MM.1S (cell line): Measurements from ENCODE around the gene CD40.

ENCODE experiments used
- DNase-seq: peaks from one replicate; pipeline ENCODE4 v3.0.0-alpha.2; 2015
- H2AFZ ChIP-seq: fragments of 300-600 bp; sonication (generic); 2 replicates; pipeline ENCODE4 v1.6.0; 2016; ENCODE audit warnings: antibody characterized with exemption, low read length
- H3F3A ChIP-seq: fragments of 300-600 bp; sonication (generic); 2 replicates; pipeline ENCODE4 v1.6.1; 2016; ENCODE audit warnings: mild to moderate bottlenecking, antibody characterized with exemption, low read length, moderate library complexity, mixed read lengths; ENCODE audit not compliant: insufficient read depth
- H3K27ac ChIP-seq: fragments of 300-600 bp; sonication (generic); 2 replicates; pipeline ENCODE4 v1.5.1; 2016; ENCODE audit warnings: mild to moderate bottlenecking, low read length
- H3K27me3 ChIP-seq: fragments of 300-600 bp; sonication (generic); replicated peaks from 2 replicates; pipeline ENCODE4 v1.6.0; 2016; ENCODE audit warnings: low read length; ENCODE audit not compliant: insufficient read depth
- H3K36me3 ChIP-seq: fragments of 300-600 bp; sonication (generic); replicated peaks from 2 replicates; pipeline ENCODE4 v1.6.1; 2016; ENCODE audit warnings: mild to moderate bottlenecking, low read length, mixed read lengths; ENCODE audit not compliant: insufficient read depth
- H3K4me1 ChIP-seq: fragments of 300-600 bp; sonication (generic); 2 replicates; pipeline ENCODE4 v1.6.1; 2016; ENCODE audit warnings: low read length, mixed read lengths
- H3K4me2 ChIP-seq: fragments of 300-600 bp; sonication (generic); 2 replicates; pipeline ENCODE4 v1.6.0; 2016; ENCODE audit warnings: low read depth, low read length
- H3K4me3 ChIP-seq: fragments of 300-600 bp; sonication (generic); 2 replicates; pipeline ENCODE4 v1.5.1; 2016; ENCODE audit warnings: low read length, mixed read lengths
- H3K79me2 ChIP-seq: fragments of 300-600 bp; sonication (generic); 2 replicates; pipeline ENCODE4 v1.6.1; 2016; ENCODE audit warnings: mixed run types, low read length, mixed read lengths
- H3K9ac ChIP-seq: fragments of 300-600 bp; sonication (generic); 2 replicates; pipeline ENCODE4 v1.6.1; 2016; ENCODE audit warnings: low read length, mixed read lengths
- H3K9me2 ChIP-seq: fragments of 300-600 bp; sonication (generic); replicated peaks from 2 replicates; pipeline ENCODE4 v1.6.1; 2016; ENCODE audit warnings: mild to moderate bottlenecking, low read length, mixed read lengths; ENCODE audit not compliant: insufficient read depth
- H3K9me3 ChIP-seq: fragments of 300-600 bp; sonication (generic); replicated peaks from 2 replicates; pipeline ENCODE4 v1.6.1; 2016; ENCODE audit warnings: mild to moderate bottlenecking, low read length, mixed read lengths; ENCODE audit not compliant: insufficient read depth
- H4K20me1 ChIP-seq: fragments of 300-600 bp; sonication (generic); 2 replicates; pipeline ENCODE4 v1.6.1; 2016; ENCODE audit warnings: mild to moderate bottlenecking, low read length, moderate library complexity, mixed read lengths; ENCODE audit not compliant: insufficient read depth
- EZH2 ChIP-seq: fragments of 300-600 bp; sonication (generic); optimal IDR thresholded peaks from 2 replicates; pipeline ENCODE3; 2017; ENCODE audit warnings: low read depth, mild to moderate bottlenecking, antibody characterized with exemption, low read length, mixed read lengths
- EZH2phosphoT487 ChIP-seq: fragments of 300-600 bp; sonication (generic); IDR thresholded peaks from 2 replicates; pipeline ENCODE4 v1.6.1; 2018; ENCODE audit warnings: antibody characterized with exemption, low read length
- TF ChIP-seq, protein P1 (sequence below): fragments of 300-600 bp; sonication (generic); IDR thresholded peaks from 2 replicates; pipeline ENCODE4 v1.5.1; 2016; ENCODE audit warnings: antibody characterized with exemption, low read length, mixed read lengths

Gene CD40

DNA sequence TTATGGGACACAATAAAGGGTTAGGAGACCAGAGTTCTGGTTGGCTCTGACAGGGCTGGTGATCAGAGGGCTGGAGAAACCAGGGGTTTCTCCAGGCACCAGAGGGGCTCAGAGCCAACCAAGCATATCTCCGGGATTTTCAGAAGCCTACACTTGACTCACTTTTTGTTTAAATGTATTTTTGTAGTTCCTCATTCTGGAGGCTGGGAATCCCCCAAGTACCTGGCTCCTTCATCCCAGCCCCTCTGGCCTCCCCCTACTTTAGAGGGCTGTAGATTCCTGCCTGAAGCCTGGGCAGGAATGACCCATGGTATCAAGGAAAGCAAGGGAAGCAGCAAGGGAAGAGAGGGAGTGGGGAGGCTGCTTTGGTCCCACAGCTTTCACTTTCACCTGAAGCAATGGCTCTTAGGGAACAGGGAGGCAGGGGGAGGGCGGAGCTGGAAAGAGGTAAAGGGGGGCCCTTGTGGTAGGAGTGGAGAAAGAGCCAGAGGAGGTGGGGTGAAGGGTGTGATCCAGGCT, 973 bp downstream of the CD40 start:
- Histone ChIP-seq H3K4me1 (peaks cover 29% of the 10 kb centered on the region), H3F3A (peaks cover 9% of the 10 kb centered on the region; the same call in 1 of the 2 replicates), H3K36me3 (no peaks in the 10 kb centered on the region), H3K79me2 (no peaks in the 10 kb centered on the region), H3K27ac (no peak overlapping the region), H3K9ac (no peak overlapping the region; the same call in 1 of the 2 replicates), H2AFZ (no peak overlapping the region), H3K4me3 (peak overlapping the region; percentile 63), H3K9me2 (no peaks in the 10 kb centered on the region), H3K27me3 (peaks cover 18% of the 10 kb centered on the region), H4K20me1 (no peaks in the 10 kb centered on the region), H3K4me2 (peak overlapping the region; percentile 88), H3K9me3 (no peaks in the 10 kb centered on the region)
- TF ChIP-seq, protein P1, sequence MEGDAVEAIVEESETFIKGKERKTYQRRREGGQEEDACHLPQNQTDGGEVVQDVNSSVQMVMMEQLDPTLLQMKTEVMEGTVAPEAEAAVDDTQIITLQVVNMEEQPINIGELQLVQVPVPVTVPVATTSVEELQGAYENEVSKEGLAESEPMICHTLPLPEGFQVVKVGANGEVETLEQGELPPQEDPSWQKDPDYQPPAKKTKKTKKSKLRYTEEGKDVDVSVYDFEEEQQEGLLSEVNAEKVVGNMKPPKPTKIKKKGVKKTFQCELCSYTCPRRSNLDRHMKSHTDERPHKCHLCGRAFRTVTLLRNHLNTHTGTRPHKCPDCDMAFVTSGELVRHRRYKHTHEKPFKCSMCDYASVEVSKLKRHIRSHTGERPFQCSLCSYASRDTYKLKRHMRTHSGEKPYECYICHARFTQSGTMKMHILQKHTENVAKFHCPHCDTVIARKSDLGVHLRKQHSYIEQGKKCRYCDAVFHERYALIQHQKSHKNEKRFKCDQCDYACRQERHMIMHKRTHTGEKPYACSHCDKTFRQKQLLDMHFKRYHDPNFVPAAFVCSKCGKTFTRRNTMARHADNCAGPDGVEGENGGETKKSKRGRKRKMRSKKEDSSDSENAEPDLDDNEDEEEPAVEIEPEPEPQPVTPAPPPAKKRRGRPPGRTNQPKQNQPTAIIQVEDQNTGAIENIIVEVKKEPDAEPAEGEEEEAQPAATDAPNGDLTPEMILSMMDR: no peak
- TF ChIP-seq EZH2phosphoT487: no peak
- no peak for TF ChIP-seq EZH2
- DNase-seq: no peak

- peaks cover 9% of the 10 kb centered on the region; the same call in 1 of the 2 replicates for H3F3A ChIP-seq
- DNase-seq: no peak
- no peaks in the 10 kb centered on the region for H3K9me3 ChIP-seq
- no peaks in the 10 kb centered on the region for H4K20me1 ChIP-seq
- H3K9me2 ChIP-seq: no peaks in the 10 kb centered on the region
- H3K79me2 ChIP-seq: no peaks in the 10 kb centered on the region
- H2AFZ ChIP-seq: no peak overlapping the region
- H3K4me1 ChIP-seq: peaks cover 29% of the 10 kb centered on the region
- no peak overlapping the region for H3K27ac ChIP-seq
- no peaks in the 10 kb centered on the region for H3K36me3 ChIP-seq
- H3K4me3 ChIP-seq: peak overlapping the region; percentile 63; the same call in 1 of the 2 replicates
- TF ChIP-seq, protein P1: no peak
- TF ChIP-seq EZH2 (no peak), EZH2phosphoT487 (no peak)
- peak overlapping the region; percentile 88; the same call in 1 of the 2 replicates for H3K4me2 ChIP-seq
- no peak overlapping the region for H3K9ac ChIP-seq
- H3K27me3 ChIP-seq: peaks cover 14% of the 10 kb centered on the region
These were observed 1.4 kb downstream of the CD40 start for GRCh38 chr20:46119547-46119946.

GRCh38 chr20:46120136-46120535, 2.0 kb downstream of the CD40 start:
- H3F3A ChIP-seq: peaks cover 9% of the 10 kb centered on the region; the same call in 1 of the 2 replicates
- H2AFZ ChIP-seq: no peak overlapping the region
- H3K79me2 ChIP-seq: no peaks in the 10 kb centered on the region
- H3K4me2 ChIP-seq: peak overlapping the region; percentile 95
- peaks cover 8% of the 10 kb centered on the region for H3K27me3 ChIP-seq
- no peak for DNase-seq
- no peaks in the 10 kb centered on the region for H3K36me3 ChIP-seq
- TF ChIP-seq EZH2phosphoT487 (no peak), EZH2 (no peak)
- TF ChIP-seq, protein P1: no peak
- no peaks in the 10 kb centered on the region for H4K20me1 ChIP-seq
- peaks cover 29% of the 10 kb centered on the region for H3K4me1 ChIP-seq
- no peaks in the 10 kb centered on the region for H3K9me2 ChIP-seq
- peak overlapping the region; percentile 47; the same call in 1 of the 2 replicates for H3K27ac ChIP-seq
- no peaks in the 10 kb centered on the region for H3K9me3 ChIP-seq
- H3K4me3 ChIP-seq: peak overlapping the region; percentile 10; the same call in 1 of the 2 replicates
- no peak overlapping the region for H3K9ac ChIP-seq
